ENCODE measurements around the gene GYPE. TPM values are rescaled to one million over a fixed set of nuclear protein-coding genes. Genes with fewer than 3 reads are reported as not detected.

The GYPE gene
- not detected in 5 replicates for total RNA-seq (2022; extraction: Qiagen RNA extraction)

DNA sequence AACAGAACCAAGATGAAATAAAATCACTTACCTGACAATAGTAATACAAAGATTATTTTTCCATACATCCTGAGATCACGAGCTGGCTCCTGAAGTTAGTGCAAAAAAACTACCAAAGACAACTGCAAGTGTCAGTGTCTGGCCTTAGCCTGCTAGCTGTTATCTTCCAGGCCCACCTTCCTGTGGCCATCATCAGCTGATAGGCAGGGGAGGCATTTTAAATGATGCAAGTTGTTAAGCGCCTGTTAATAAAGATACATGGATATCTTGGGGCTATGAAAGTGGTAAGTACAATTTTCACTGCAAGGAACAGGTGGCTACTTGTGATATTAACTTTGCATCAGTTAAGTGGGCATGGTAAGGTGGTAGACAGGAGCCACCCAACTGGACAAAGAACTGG lies at the start of gene GYPE:
Gene GYPE (minus strand): TSS at position 120 of the 400 bp plus-strand sequence. CDS start 52 bp downstream, at position 68.

Other genes with a start within 250 kb of the GYPE start
- not detected in 5 replicates for gene FREM3, start 204.9 kb downstream of the GYPE start, total RNA-seq (2022; extraction: Qiagen RNA extraction)
- not detected in 5 replicates for gene GYPB, start 113.8 kb upstream of the GYPE start, total RNA-seq (2022; extraction: Qiagen RNA extraction)
- gene GYPA, start 235.2 kb upstream of the GYPE start, total RNA-seq (2022; extraction: Qiagen RNA extraction): not detected in 5 replicates

All from A549 treated with Mapracorat at 1 μM for 4 hours (cell line).